B cell (primary cell): ENCODE data around the gene TCHH.

Experiments used
- CTCF ChIP-seq: fragments of 200-600 bp; IDR thresholded peaks from one replicate; pipeline ENCODE4 v1.8.0; 2022; ENCODE audit warnings: antibody characterized with exemption, mild to moderate bottlenecking
- EZH2 ChIP-seq: IDR thresholded peaks from 2 replicates; pipeline ENCODE4 v1.6.1; 2012; ENCODE audit warnings: borderline replicate concordance, low read depth, mild to moderate bottlenecking, moderate library complexity, low read length; ENCODE audit not compliant: insufficient read depth, poor library complexity, severe bottlenecking

GRCh38 chr1:152096931-152097330 is 18.3 kb downstream of the TCHH start:
- TF ChIP-seq EZH2 (no peak), CTCF (no peak)
